A549 (cell line): ENCODE results near the gene ACOX1.

Source experiments
- CTCF ChIP-seq: fragments of >200 bp; sonication (Bioruptor Twin); formaldehyde crosslinking; IDR thresholded peaks from 3 replicates; pipeline ENCODE4 v1.5.1; 2016
- ELK1 ChIP-seq: fragments of 150-350 bp; IDR thresholded peaks from 2 replicates; pipeline ENCODE4 v1.6.1; 2014; ENCODE audit warnings: low read depth, mild to moderate bottlenecking, low read length
- JUN ChIP-seq, 2 experiments: fragments of >200 bp; sonication (Bioruptor Twin); formaldehyde crosslinking; IDR thresholded peaks; 2 replicates in 1 of 2; 3 replicates in 1 of 2; pipeline ENCODE4 v1.6.1; 2016 to 2017
- POLR2A ChIP-seq: IDR thresholded peaks from 2 replicates; pipeline ENCODE4 v1.6.1; 2012; ENCODE audit warnings: mild to moderate bottlenecking, low read length
- RCOR1 ChIP-seq: fragments of 150-350 bp; IDR thresholded peaks from 2 replicates; pipeline ENCODE4 v1.6.1; 2014; ENCODE audit warnings: antibody characterized with exemption, low read length, low read depth
- USF2 ChIP-seq: fragments of 450-650 bp; IDR thresholded peaks from 2 replicates; pipeline ENCODE4 v1.6.1; 2014; ENCODE audit warnings: antibody characterized with exemption
- TF ChIP-seq, protein P1 (sequence below): fragments of 200-600 bp; sonication (generic); IDR thresholded peaks from 2 replicates; pipeline ENCODE4 v1.6.1; 2016; ENCODE audit warnings: antibody characterized with exemption, mild to moderate bottlenecking, moderate library complexity

- no peak for TF ChIP-seq CTCF
- TF ChIP-seq, protein P1, sequence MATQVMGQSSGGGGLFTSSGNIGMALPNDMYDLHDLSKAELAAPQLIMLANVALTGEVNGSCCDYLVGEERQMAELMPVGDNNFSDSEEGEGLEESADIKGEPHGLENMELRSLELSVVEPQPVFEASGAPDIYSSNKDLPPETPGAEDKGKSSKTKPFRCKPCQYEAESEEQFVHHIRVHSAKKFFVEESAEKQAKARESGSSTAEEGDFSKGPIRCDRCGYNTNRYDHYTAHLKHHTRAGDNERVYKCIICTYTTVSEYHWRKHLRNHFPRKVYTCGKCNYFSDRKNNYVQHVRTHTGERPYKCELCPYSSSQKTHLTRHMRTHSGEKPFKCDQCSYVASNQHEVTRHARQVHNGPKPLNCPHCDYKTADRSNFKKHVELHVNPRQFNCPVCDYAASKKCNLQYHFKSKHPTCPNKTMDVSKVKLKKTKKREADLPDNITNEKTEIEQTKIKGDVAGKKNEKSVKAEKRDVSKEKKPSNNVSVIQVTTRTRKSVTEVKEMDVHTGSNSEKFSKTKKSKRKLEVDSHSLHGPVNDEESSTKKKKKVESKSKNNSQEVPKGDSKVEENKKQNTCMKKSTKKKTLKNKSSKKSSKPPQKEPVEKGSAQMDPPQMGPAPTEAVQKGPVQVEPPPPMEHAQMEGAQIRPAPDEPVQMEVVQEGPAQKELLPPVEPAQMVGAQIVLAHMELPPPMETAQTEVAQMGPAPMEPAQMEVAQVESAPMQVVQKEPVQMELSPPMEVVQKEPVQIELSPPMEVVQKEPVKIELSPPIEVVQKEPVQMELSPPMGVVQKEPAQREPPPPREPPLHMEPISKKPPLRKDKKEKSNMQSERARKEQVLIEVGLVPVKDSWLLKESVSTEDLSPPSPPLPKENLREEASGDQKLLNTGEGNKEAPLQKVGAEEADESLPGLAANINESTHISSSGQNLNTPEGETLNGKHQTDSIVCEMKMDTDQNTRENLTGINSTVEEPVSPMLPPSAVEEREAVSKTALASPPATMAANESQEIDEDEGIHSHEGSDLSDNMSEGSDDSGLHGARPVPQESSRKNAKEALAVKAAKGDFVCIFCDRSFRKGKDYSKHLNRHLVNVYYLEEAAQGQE: no peak
- no peak for TF ChIP-seq USF2
- TF ChIP-seq ELK1: no peak
- TF ChIP-seq JUN (IDR thresholded peaks at IDR 0.05): no peak
- TF ChIP-seq RCOR1: no peak
- TF ChIP-seq POLR2A: no peak
Measured at GRCh38 chr17:75975757-75976174, 3.2 kb downstream of the ACOX1 start.
